ENCODE results near the gene ZNF135.

Gene ZNF135

DNA sequence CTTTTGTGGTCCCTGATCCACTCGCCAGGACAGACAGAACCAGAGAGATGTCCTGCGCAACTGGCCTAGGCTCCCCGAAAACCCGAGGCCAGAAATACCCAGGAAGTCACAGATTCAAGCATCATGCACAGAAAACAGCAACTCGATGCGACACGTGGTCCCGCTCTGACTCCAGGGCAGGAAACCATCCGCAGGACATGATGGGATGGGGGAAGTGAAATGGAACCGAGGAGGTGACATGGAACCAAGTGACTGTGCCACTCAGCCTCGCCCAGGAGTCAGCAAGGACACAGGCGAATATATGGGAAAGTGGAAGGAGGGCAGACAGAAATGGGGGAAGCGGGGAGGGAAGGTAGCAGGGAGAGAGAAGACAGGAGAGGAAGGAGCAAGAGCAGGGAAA is 37.8 kb downstream of the ZNF135 start:
- no peak for DNase-seq

DNA sequence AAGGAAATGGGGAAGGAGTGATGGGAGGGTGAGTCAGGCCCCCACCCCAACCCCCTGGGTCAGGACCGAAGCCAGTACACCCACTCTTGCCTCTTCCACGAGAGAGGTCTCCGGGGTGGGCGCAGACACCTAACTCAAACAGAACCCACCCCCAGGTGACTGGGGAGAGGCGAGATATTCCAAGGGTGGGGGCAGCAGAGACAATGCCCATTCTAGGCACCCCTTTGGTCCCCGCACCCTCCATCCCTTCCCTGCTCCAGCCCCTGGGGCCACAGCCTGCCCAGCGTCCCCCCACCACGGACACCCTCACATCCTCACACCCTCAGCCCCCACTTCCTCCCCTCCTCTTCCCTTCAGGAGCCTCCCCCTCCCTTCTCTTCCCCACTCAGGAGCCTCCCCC is 38.3 kb downstream of the ZNF135 start:
- DNase-seq, result no peak

- peak; percentile 50 for DNase-seq
These were observed 38.9 kb downstream of the ZNF135 start, which contains the start of gene ZSCAN18 for GRCh38 chr19:58097781-58098681. Gene ZSCAN18 (minus strand): TSS chr19:58098231. CDS start chr19:58090267, 7,964 bp downstream.

- DNase-seq, result no peak
These were observed 39.6 kb downstream of the ZNF135 start for GRCh38 chr19:58098682-58098998.

- no peak for DNase-seq
These were observed 48.9 kb downstream of the ZNF135 start for GRCh38 chr19:58107778-58108545.

DNA sequence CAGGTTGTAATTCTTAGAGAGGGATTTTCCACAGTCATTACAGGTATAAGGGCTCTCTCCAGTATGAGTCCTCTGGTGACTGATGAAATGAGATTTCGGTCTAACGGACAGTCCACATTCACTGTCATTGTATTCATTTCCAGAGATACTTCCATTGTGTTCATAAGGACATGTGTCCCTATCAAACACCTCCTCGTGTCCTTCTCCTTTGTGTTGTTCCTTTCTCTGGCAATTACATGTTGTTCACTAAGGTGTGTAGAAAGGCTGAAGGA is 49.4 kb downstream of the ZNF135 start:
- DNase-seq, result no peak

GRCh38 chr19:58117841-58118575 is 58.9 kb downstream of the ZNF135 start:
- DNase-seq, result no peak

GRCh38 chr19:58118979-58119733 is 60.1 kb downstream of the ZNF135 start:
- no peak for DNase-seq
